IMR-90 (cell line): ENCODE results near the gene ANKRD11. TPM values are rescaled to one million over a fixed set of nuclear protein-coding genes. Genes with fewer than 3 reads are reported as not detected.

Source experiments
- ATAC-seq: fragments of 200-7000 bp; cut with Tn5 transposase; 2 replicates; pipeline ENCODE4 v1.9.1; 2020; ENCODE audit warnings: low read depth, mild to moderate bottlenecking, moderate library complexity
- BruUV-seq: library from RNA; stranded (reverse); fragments of 400-500 nt; replicated peaks from 2 replicates; lab custom pipeline; 2021; lab: Mats Ljungman, UMichigan
- CTCF ChIA-PET: fragments of 300-600 bp; formaldehyde crosslinking; extraction: SDS; loops from one replicate; lab custom pipeline; 2021; ENCODE audit warnings: antibody characterized with exemption; lab: Yijun Ruan, JAX
- POLR2A ChIA-PET: fragments of 300-600 bp; sonication (Branson Sonifier 250); formaldehyde crosslinking; loops from one replicate; lab custom pipeline; 2022; ENCODE audit warnings: antibody characterized with exemption; ENCODE audit not compliant: unreplicated experiment; lab: Charles Lee
- DNase-seq: peaks from one replicate; pipeline ENCODE4 v3.0.0; 2013
- H2AFZ ChIP-seq: replicated peaks from 2 replicates; pipeline ENCODE3; 2013; ENCODE audit warnings: low read length, mild to moderate bottlenecking; ENCODE audit not compliant: poor library complexity
- H2AK5ac ChIP-seq: 2 replicates; pipeline ENCODE4 v1.6.1; 2013; ENCODE audit warnings: low read depth, low read length, inconsistent platforms
- H2AK9ac ChIP-seq: replicated peaks from 2 replicates; pipeline ENCODE3; 2013; ENCODE audit warnings: mild to moderate bottlenecking, low read depth, low read length, moderate library complexity; ENCODE audit not compliant: poor library complexity
- H2BK120ac ChIP-seq: 2 replicates; pipeline ENCODE4 v1.6.1; 2013; ENCODE audit warnings: low read depth, low read length, inconsistent platforms
- H2BK15ac ChIP-seq: 3 replicates; pipeline ENCODE4 v1.6.1; 2013; ENCODE audit warnings: low read depth, low read length, inconsistent platforms
- H2BK20ac ChIP-seq: 2 replicates; pipeline ENCODE4 v1.6.1; 2013; ENCODE audit warnings: low read depth, mild to moderate bottlenecking, inconsistent platforms, low read length, moderate library complexity
- H2BK5ac ChIP-seq: 2 replicates; pipeline ENCODE4 v1.6.1; 2013; ENCODE audit warnings: mild to moderate bottlenecking, low read depth, low read length, inconsistent platforms; ENCODE audit not compliant: poor library complexity, severe bottlenecking
- H3K14ac ChIP-seq: replicated peaks from 2 replicates; pipeline ENCODE4 v1.6.1; 2013; ENCODE audit warnings: low read depth, low read length, inconsistent platforms
- H3K18ac ChIP-seq: 2 replicates; pipeline ENCODE4 v1.6.1; 2013; ENCODE audit warnings: low read depth, low read length, control low read depth
- H3K23ac ChIP-seq: 2 replicates; pipeline ENCODE4 v1.6.1; 2013; ENCODE audit warnings: low read depth, low read length, inconsistent platforms
- H3K27ac ChIP-seq: 2 replicates; pipeline ENCODE4 v1.5.1; 2013; ENCODE audit warnings: mild to moderate bottlenecking, control low read depth, low read length; ENCODE audit not compliant: insufficient read depth
- H3K27me3 ChIP-seq: 2 replicates; pipeline ENCODE4 v1.6.1; 2013; ENCODE audit warnings: low read length; ENCODE audit not compliant: control insufficient read depth, insufficient read depth
- H3K36me3 ChIP-seq: 2 replicates; pipeline ENCODE4 v1.6.1; 2013; ENCODE audit warnings: low read length, mixed read lengths; ENCODE audit not compliant: control insufficient read depth, insufficient read depth
- H3K4ac ChIP-seq: 2 replicates; pipeline ENCODE4 v1.6.1; 2013; ENCODE audit warnings: low read depth, low read length, inconsistent platforms
- H3K4me1 ChIP-seq: 2 replicates; pipeline ENCODE4 v1.6.1; 2013; ENCODE audit warnings: low read length, mixed read lengths; ENCODE audit not compliant: control insufficient read depth, insufficient read depth
- H3K4me2 ChIP-seq: 2 replicates; pipeline ENCODE4 v1.6.1; 2013; ENCODE audit warnings: low read depth, mild to moderate bottlenecking, control low read depth, low read length, moderate library complexity
- H3K4me3 ChIP-seq: 2 replicates; pipeline ENCODE4 v1.5.1; 2013; ENCODE audit warnings: low read depth, mild to moderate bottlenecking, control low read depth, low read length, moderate library complexity; ENCODE audit not compliant: insufficient read depth
- H3K56ac ChIP-seq: 2 replicates; pipeline ENCODE4 v1.6.1; 2013; ENCODE audit warnings: low read length, inconsistent platforms; ENCODE audit not compliant: insufficient read depth; ENCODE audit errors: extremely low read depth
- H3K79me1 ChIP-seq, 2 experiments: 2 replicates each; pipeline ENCODE4 v1.6.1; 2013; ENCODE audit warnings: low read length in 2 of 2, inconsistent platforms in 1 of 2, low read depth in 1 of 2
- H3K9ac ChIP-seq: 2 replicates; pipeline ENCODE4 v1.6.1; 2013; ENCODE audit warnings: low read depth, low read length, control low read depth
- H3K9me1 ChIP-seq: 2 replicates; pipeline ENCODE4 v1.6.1; 2013; ENCODE audit warnings: low read length, inconsistent platforms; ENCODE audit not compliant: insufficient read depth
- H3K9me3 ChIP-seq: 2 replicates; pipeline ENCODE4 v1.6.1; 2013; ENCODE audit warnings: low read length; ENCODE audit not compliant: control insufficient read depth, insufficient read depth
- H4K20me1 ChIP-seq: 2 replicates; pipeline ENCODE4 v1.6.1; 2013; ENCODE audit warnings: low read length, inconsistent platforms; ENCODE audit not compliant: insufficient read depth
- H4K5ac ChIP-seq: 2 replicates; pipeline ENCODE4 v1.6.1; 2013; ENCODE audit warnings: mild to moderate bottlenecking, low read depth, low read length, control low read depth
- H4K8ac ChIP-seq, 2 experiments: 2 replicates each; pipeline ENCODE4 v1.6.1; 2013; ENCODE audit warnings: low read depth in 2 of 2, low read length in 2 of 2, control low read depth in 1 of 2, inconsistent platforms in 1 of 2
- H4K91ac ChIP-seq: 2 replicates; pipeline ENCODE4 v1.6.1; 2013; ENCODE audit warnings: low read depth, low read length, inconsistent platforms; ENCODE audit not compliant: insufficient read depth
- CHD1 ChIP-seq: IDR thresholded peaks from 2 replicates; pipeline ENCODE4 v1.6.1; 2012; ENCODE audit warnings: low read depth, low read length, improper control_type of control experiment
- CTCF ChIP-seq: conservative IDR thresholded peaks from 2 replicates; pipeline ENCODE4 v1.5.1; 2012; ENCODE audit warnings: mild to moderate bottlenecking, low read depth, low read length, improper control_type of control experiment
- ELK1 ChIP-seq: fragments of 150-350 bp; IDR thresholded peaks from 2 replicates; pipeline ENCODE4 v1.6.1; 2016; ENCODE audit warnings: low read depth, mild to moderate bottlenecking, low read length, moderate library complexity, borderline replicate concordance
- FOS ChIP-seq: fragments of 150-350 bp; IDR thresholded peaks from 2 replicates; pipeline ENCODE4 v1.6.1; 2016; ENCODE audit warnings: low read depth, low read length
- MAZ ChIP-seq: IDR thresholded peaks from 2 replicates; pipeline ENCODE4 v1.6.1; 2012; ENCODE audit warnings: low read depth, mild to moderate bottlenecking, low read length, improper control_type of control experiment, moderate library complexity, borderline replicate concordance
- MXI1 ChIP-seq: IDR thresholded peaks from 2 replicates; pipeline ENCODE4 v1.6.1; 2012; ENCODE audit warnings: low read depth, mild to moderate bottlenecking, low read length, moderate library complexity, borderline replicate concordance
- NFE2L2 ChIP-seq: fragments of 150-350 bp; IDR thresholded peaks from 2 replicates; pipeline ENCODE4 v1.6.1; 2016; ENCODE audit warnings: low read depth, mild to moderate bottlenecking, low read length
- RAD21 ChIP-seq: IDR thresholded peaks from 2 replicates; pipeline ENCODE4 v1.6.1; 2012; ENCODE audit warnings: low read length, improper control_type of control experiment
- RCOR1 ChIP-seq: IDR thresholded peaks from 2 replicates; pipeline ENCODE4 v1.6.1; 2012; ENCODE audit warnings: mild to moderate bottlenecking, low read length, improper control_type of control experiment; ENCODE audit not compliant: insufficient replicate concordance
- SMC3 ChIP-seq: fragments of 150-350 bp; IDR thresholded peaks from 2 replicates; pipeline ENCODE4 v1.6.1; 2016; ENCODE audit warnings: low read depth, mild to moderate bottlenecking, antibody characterized with exemption, low read length, moderate library complexity
- WGBS, 2 experiments: methylation state at CpG; one replicate each; pipeline versions ENCODE4 v1.1.5 to v1.1.7; 2013; ENCODE audit warnings: missing lambda C conversion rate in 2 of 2; ENCODE audit not compliant: insufficient read length in 1 of 2; ENCODE audit errors: extremely low coverage in 2 of 2; 5-methylcytosine and 5-hydroxymethylcytosine counted together
- dilution Hi-C: fragments of 300-500 bp; cut with HindIII; formaldehyde crosslinking; loops from one replicate; pipeline ENCODE4 v1.14.3; 2018; ENCODE audit warnings: low sequenced_read_pairs; ENCODE audit not compliant: unreplicated experiment
- in situ Hi-C: fragments of 300-500 bp; cut with MboI; formaldehyde crosslinking; loops from 3 replicates; pipeline ENCODE4 v1.14.3; 2019; ENCODE audit warnings: low sequenced_read_pairs, inconsistent platforms, mixed read lengths
- intact Hi-C: fragments of 100-400 bp; cut with micrococcal nuclease; formaldehyde crosslinking; loops from 2 replicates; pipeline ENCODE4 v1.10.0; 2022
- polyA plus RNA-seq, 3 experiments: library from polyadenylated mRNA; depleted of rRNA; stranded (reverse); fragments of >200 nt; gene quantifications; 2 replicates each; pipeline ENCODE4 v1.2.3, GENCODE V29; 2012; ENCODE audit warnings: low replicate concordance in 1 of 3
- total RNA-seq: library from RNA; depleted of rRNA; stranded (reverse); fragments of >200 nt; gene quantifications from 2 replicates; pipeline ENCODE4 v1.2.3, GENCODE V29; 2012

Gene ANKRD11
- total and polyA plus RNA-seq, 2 of the 4 experiments (the other 2 are of a cell fraction): 46.8 to 71.9 TPM

- Histone ChIP-seq H2AFZ (no peak overlapping the region), H2AK5ac (no peak overlapping the region; the same call in 1 of the 2 replicates), H4K20me1 (peaks cover 100% of the 10 kb centered on the region), H3K9me3 (no peaks in the 10 kb centered on the region), H3K56ac (no peak overlapping the region), H3K27ac (no peak overlapping the region), H4K91ac (no peak overlapping the region), H2AK9ac (no peak overlapping the region), H3K9me1 (peaks cover 63% of the 10 kb centered on the region), H2BK15ac (no peak overlapping the region), H3K4me2 (no peak overlapping the region), H4K5ac (no peak overlapping the region), H3K9ac (no peak overlapping the region), H3K23ac (no peak overlapping the region), H3K4ac (no peak overlapping the region), H3K4me3 (no peak overlapping the region), H2BK120ac (no peak overlapping the region), H3K4me1 (peaks cover 35% of the 10 kb centered on the region), H2BK5ac (no peak overlapping the region), H3K36me3 (0 out of 2 replicates have a peak, but pooled peaks cover 1% of the 10 kb centered on the region), H4K8ac (no peak overlapping the region), H3K14ac (no peak overlapping the region), H2BK20ac (no peak overlapping the region), H3K27me3 (no peaks in the 10 kb centered on the region), H3K18ac (no peak overlapping the region), H3K79me1 (peaks cover 0 to 93% of the 10 kb centered on the region in 2 experiments; a peak in 3 of 4 replicates)
- WGBS, 2 experiments: 72% methylated on average over 5 of the region's 17 CpGs; no CpG with 5 or more reads in 1 of the 2 experiments
- ATAC-seq (no peak), DNase-seq (no peak)
- in situ Hi-C loops: no loop called here
- TF ChIP-seq SMC3 (no peak), FOS (no peak), MXI1 (no peak), CTCF (no peak), NFE2L2 (no peak), RCOR1 (no peak), RAD21 (no peak), CHD1 (no peak), ELK1 (no peak), MAZ (no peak)
- dilution Hi-C loops: no loop called here
- intact Hi-C loops: no loop called here
- CTCF ChIA-PET: no interaction called here
- POLR2A ChIA-PET: no interaction called here
- no TSS peak for BruUV-seq
Observed at GRCh38 chr16:89407282-89407924, 83.0 kb downstream of the ANKRD11 start.
